Pancreas (tissue), 10 donors: Measurements from ENCODE around the gene DKK3. TPM values are rescaled to one million over a fixed set of nuclear protein-coding genes. Genes with fewer than 3 reads are reported as not detected.

Experiments
- ATAC-seq, 4 donors: fragments of 200-7000 bp; cut with Tn5 transposase; one replicate each; pipeline versions ENCODE4 v1.8.0 to v1.9.1; 2020; ENCODE audit warnings: mild to moderate bottlenecking in 4 of 4, moderate library complexity in 4 of 4
- DNase-seq, 6 donors: peaks; one replicate each; pipeline ENCODE4 v3.0.0-alpha.2; 2020
- FAIRE-seq: peaks from 2 replicates; lab custom pipeline; 2012; peaks lifted over from hg19 to GRCh38; lab: Jason Lieb, UNC
- H3K27ac ChIP-seq, 4 donors: fragments of 200-600 bp; sonication (generic); 1 replicate in 3 of 4; 2 replicates in 1 of 4; pipeline versions ENCODE4 v1.5.0 to v1.8.0; 2020
- H3K27me3 ChIP-seq, 4 donors: fragments of 200-600 bp; one replicate each; pipeline ENCODE4 v1.8.0; 2021
- H3K36me3 ChIP-seq, 3 donors: fragments of 200-600 bp; sonication (generic) in 1 of 3; one replicate each; pipeline versions ENCODE4 v1.5.0 to v1.8.0; 2020 to 2021
- H3K4me1 ChIP-seq, 3 donors: fragments of 200-600 bp; one replicate each; pipeline ENCODE4 v1.8.0; 2021
- H3K4me3 ChIP-seq, 4 donors: fragments of 200-600 bp; sonication (generic) in 2 of 4; one replicate each; pipeline versions ENCODE4 v1.5.0 to v1.8.0; 2020 to 2021
- H3K9me3 ChIP-seq, 4 donors: fragments of 200-600 bp; one replicate each; pipeline ENCODE4 v1.8.0; 2021
- WGBS, 2 donors: extraction: QIAGEN DNeasy Blood & Tissue Kit; methylation state at CpG; one replicate each; pipeline ENCODE4 v1.1.7; 2013; 5-methylcytosine and 5-hydroxymethylcytosine counted together
- intact Hi-C, 3 donors: fragments of 100-400 bp; cut with DNase I; formaldehyde crosslinking; loops; one replicate each; pipeline versions ENCODE4 v1.11.1 to v1.14.2; 2022
- polyA plus RNA-seq, 2 donors: library from polyadenylated mRNA; stranded (reverse); fragments of 200-250 nt; gene quantifications; one replicate each; pipeline ENCODE4 v1.2.3, GENCODE V29; 2013
- total RNA-seq, 6 donors: library from RNA; stranded (reverse); fragmentation: NEBNext Ultra II Directional in 4 of 6; extraction: Animal tissue kit (Norgen Biotek cat#: 25700) in 4 of 6; gene quantifications; one replicate each; pipeline versions ENCODE4 v1.2.1 to v1.2.4, GENCODE V29; 2021 to 2023
- TF ChIP-seq, protein P1 (sequence below), 4 donors: fragments of 200-600 bp; sonication (generic) in 3 of 4; IDR thresholded peaks; one replicate each; pipeline versions ENCODE4 v1.5.0 to v1.8.0; 2021; ENCODE audit warnings: antibody characterized with exemption in 4 of 4
- donor health status: healthy with polysubstance abuse.
- donor health status: DM: no; HTN: no; CAD: no; lungs with moderate emphysema.
- donor health status: DM: no; HTN: no; CAD: no.
- donor health status: control.
- donor health status: control.
- donor health status: Bipolar disorder and iron deficiency.
- donor health status: DM: yes; HTN: yes; CAD: no.
- donor health status: DM: no; HTN: no; CAD: no.
- donor health status: DM: no; HTN: no; CAD: no.
- donor health status: DM: yes; HTN: yes; CAD: no.

DKK3 gene
- total and polyA plus RNA-seq, 8 donors: 2.7 to 10.5 (median 5.8) TPM

DNA sequence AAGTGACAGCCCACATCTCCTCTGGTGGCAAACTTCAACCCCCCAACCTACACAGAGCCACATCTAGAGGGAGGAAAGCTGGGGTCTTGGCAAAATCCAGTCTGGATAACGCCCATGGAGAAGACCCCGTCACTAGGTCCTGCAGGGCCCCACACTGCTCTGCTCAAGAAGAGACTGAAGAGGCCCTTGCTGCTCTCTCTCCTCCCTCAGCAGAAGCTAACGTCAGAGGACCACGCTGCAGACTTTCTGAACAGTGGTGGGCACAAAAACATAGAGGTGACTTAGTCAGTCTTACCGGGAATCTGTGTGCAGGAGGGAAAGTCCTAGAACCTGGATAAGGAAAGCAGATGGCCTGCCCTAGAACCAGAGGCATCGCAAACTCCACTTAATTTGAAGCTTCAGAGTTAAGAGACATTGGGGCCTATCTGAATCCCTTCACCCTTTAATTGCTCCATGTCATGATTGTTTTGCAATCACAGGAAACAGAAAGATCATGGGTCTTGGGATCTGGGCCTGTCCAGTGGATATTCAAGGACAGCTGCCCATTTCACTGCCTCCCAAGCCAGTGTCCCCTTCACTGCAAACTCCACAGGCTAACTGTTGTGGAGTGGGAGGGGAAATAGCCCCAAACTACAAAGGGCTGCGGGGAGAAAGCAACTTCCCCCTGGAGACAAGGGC lies 1.7 kb downstream of the DKK3 start:
- ATAC-seq (no peak), DNase-seq (no peak), FAIRE-seq (no peak)
- Histone ChIP-seq H3K36me3 (no peaks in the 10 kb centered on the region), H3K4me1 (no peaks in the 10 kb centered on the region), H3K4me3 (no peak overlapping the region), H3K9me3 (no peaks in the 10 kb centered on the region), H3K27me3 (peaks cover 0 to 6% (median 3%) of the 10 kb centered on the region in 4 donors), H3K27ac (no peak overlapping the region)
- WGBS, 2 donors: 89 to 91% methylated on average over 7 of the region's 7 CpGs
- intact Hi-C loops: no loop called here
- TF ChIP-seq, protein P1, sequence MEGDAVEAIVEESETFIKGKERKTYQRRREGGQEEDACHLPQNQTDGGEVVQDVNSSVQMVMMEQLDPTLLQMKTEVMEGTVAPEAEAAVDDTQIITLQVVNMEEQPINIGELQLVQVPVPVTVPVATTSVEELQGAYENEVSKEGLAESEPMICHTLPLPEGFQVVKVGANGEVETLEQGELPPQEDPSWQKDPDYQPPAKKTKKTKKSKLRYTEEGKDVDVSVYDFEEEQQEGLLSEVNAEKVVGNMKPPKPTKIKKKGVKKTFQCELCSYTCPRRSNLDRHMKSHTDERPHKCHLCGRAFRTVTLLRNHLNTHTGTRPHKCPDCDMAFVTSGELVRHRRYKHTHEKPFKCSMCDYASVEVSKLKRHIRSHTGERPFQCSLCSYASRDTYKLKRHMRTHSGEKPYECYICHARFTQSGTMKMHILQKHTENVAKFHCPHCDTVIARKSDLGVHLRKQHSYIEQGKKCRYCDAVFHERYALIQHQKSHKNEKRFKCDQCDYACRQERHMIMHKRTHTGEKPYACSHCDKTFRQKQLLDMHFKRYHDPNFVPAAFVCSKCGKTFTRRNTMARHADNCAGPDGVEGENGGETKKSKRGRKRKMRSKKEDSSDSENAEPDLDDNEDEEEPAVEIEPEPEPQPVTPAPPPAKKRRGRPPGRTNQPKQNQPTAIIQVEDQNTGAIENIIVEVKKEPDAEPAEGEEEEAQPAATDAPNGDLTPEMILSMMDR (IDR thresholded peaks at IDR 0.05): no peak

DNA sequence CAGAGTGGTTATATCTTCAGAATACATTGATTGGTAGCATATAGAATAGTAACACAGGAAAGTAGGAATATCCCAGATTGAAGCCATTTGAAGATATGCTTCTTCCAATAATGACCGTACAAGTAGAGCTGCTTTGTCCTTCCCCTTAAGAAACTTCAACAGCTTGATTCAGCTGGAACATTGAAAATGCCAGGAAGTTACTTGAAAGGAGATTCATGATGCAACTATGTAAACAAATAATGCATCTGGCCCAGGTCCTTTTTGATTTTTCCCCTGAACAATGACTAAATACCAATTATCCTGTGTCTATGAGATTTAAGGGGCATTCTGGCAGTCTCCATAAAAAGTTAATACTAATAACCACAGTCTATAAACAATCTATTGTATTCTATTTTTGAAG lies 3.0 kb downstream of the DKK3 start:
- Histone ChIP-seq H3K27me3 (peaks cover 0 to 6% (median 3%) of the 10 kb centered on the region in 4 donors), H3K36me3 (no peaks in the 10 kb centered on the region), H3K4me3 (no peak overlapping the region), H3K9me3 (no peaks in the 10 kb centered on the region), H3K4me1 (no peaks in the 10 kb centered on the region), H3K27ac (no peak overlapping the region)
- TF ChIP-seq, protein P1 (IDR thresholded peaks at IDR 0.05): no peak
- ATAC-seq (no peak), FAIRE-seq (no peak), DNase-seq (no peak)
- intact Hi-C loops: no loop called here
- 76 to 82% methylated on average over 1 of the region's 1 CpG for WGBS, 2 donors

- DNase-seq: no peak
- Histone ChIP-seq H3K27me3 (peaks cover 0 to 6% (median 3%) of the 10 kb centered on the region in 4 donors), H3K36me3 (no peaks in the 10 kb centered on the region), H3K4me1 (no peaks in the 10 kb centered on the region), H3K4me3 (no peak overlapping the region), H3K27ac (no peak overlapping the region), H3K9me3 (no peaks in the 10 kb centered on the region)
- FAIRE-seq: no peak
- intact Hi-C loops: no loop called here
- ATAC-seq: no peak
- 76 to 78% methylated on average over 4 of the region's 4 CpGs for WGBS, 2 donors
- TF ChIP-seq, protein P1 (IDR thresholded peaks at IDR 0.05): no peak
Measured at GRCh38 chr11:12005061-12005460, 3.4 kb downstream of the DKK3 start.

GRCh38 chr11:12003815-12004214 lies 4.6 kb downstream of the DKK3 start:
- Histone ChIP-seq H3K36me3 (no peaks in the 10 kb centered on the region), H3K27ac (no peak overlapping the region), H3K4me3 (no peak overlapping the region), H3K4me1 (no peaks in the 10 kb centered on the region), H3K27me3 (peaks cover 0 to 6% (median 3%) of the 10 kb centered on the region in 4 donors), H3K9me3 (no peaks in the 10 kb centered on the region)
- FAIRE-seq (no peak), ATAC-seq (no peak), DNase-seq (no peak)
- TF ChIP-seq, protein P1 (IDR thresholded peaks at IDR 0.05): no peak
- intact Hi-C loops: no loop called here
- WGBS, 2 donors: 69 to 78% methylated on average over 4 of the region's 4 CpGs

DNA sequence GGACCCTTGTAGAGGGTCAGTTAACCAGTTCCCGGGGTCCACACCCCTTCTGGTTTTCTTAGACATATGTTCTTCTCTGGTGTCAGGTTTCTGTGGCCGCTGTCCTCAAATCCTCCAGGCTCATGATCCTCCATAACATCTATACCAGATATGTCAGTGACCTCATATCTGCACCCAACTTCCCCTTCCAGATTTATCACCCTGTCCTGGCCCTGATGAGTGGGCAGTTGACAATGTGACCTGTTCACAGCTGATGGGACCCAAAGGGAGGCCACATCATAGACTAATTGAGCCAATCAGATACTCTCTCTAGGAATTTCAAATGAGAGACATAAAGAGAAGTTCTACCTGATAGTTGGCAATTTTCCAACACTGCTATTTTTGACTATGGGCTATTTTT lies 5.1 kb downstream of the DKK3 start:
- no peaks in the 10 kb centered on the region for H3K36me3 ChIP-seq
- no peak overlapping the region for H3K4me3 ChIP-seq
- ATAC-seq: no peak
- H3K27ac ChIP-seq: no peak overlapping the region
- no peaks in the 10 kb centered on the region for H3K9me3 ChIP-seq
- TF ChIP-seq, protein P1 (IDR thresholded peaks at IDR 0.05): no peak
- peaks cover 0 to 6% (median 1%) of the 10 kb centered on the region in 4 donors for H3K27me3 ChIP-seq
- H3K4me1 ChIP-seq: no peaks in the 10 kb centered on the region
- no peak for FAIRE-seq
- intact Hi-C loops: no loop called here
- WGBS, 2 donors: 93 to 95% methylated on average over 2 of the region's 2 CpGs
- no peak for DNase-seq
